ENCODE results near the gene THADA. TPM values are rescaled to one million over a fixed set of nuclear protein-coding genes. Genes with fewer than 3 reads are reported as not detected.

The THADA gene
- total RNA-seq, 1 experiment from 2014 or later: 27.5 TPM

DNA sequence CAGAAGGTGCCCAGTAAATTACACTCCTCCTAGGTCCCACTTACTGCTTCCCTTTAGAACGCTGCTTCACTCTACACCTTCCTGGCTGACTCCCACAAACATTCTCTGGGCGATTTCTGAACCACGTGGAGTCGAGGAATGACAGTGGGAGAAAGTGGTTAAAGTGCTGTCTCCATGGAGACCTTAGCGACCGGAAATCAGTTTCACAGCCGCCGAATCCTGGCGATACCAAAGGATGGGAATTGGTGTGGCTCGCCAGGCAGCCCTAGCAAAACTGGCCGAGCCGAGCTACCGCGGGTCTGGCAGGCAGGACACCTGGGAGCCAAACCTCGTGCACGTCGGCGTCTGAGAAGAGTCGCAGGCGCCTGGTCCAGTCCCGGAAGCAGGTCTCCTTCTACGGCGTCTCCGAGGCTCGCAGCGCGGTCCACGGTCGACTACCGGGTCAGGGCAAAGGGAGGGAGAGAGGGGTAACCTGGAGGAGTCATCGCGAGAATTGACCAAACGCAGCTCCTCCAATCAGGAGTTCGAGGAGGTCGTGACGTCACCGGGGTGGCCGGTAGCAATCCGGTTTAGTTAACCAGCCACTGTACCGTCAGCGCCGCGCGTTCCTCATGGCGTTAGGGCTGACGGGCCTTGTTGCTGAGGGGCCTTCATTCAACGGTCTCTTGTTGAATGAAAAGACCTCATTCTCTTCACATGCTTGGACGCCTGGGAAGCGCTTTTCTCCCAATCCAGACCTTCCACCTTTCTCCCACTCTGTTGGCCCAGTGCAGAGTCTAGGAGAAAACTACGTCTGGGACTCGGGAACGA is at the start of gene THADA (continued):
- TF ChIP-seq, protein P1, sequence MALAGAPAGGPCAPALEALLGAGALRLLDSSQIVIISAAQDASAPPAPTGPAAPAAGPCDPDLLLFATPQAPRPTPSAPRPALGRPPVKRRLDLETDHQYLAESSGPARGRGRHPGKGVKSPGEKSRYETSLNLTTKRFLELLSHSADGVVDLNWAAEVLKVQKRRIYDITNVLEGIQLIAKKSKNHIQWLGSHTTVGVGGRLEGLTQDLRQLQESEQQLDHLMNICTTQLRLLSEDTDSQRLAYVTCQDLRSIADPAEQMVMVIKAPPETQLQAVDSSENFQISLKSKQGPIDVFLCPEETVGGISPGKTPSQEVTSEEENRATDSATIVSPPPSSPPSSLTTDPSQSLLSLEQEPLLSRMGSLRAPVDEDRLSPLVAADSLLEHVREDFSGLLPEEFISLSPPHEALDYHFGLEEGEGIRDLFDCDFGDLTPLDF (CRISPR knock-in tag; IDR thresholded peaks at IDR 0.05): no peak
- TF ChIP-seq, protein P2, sequence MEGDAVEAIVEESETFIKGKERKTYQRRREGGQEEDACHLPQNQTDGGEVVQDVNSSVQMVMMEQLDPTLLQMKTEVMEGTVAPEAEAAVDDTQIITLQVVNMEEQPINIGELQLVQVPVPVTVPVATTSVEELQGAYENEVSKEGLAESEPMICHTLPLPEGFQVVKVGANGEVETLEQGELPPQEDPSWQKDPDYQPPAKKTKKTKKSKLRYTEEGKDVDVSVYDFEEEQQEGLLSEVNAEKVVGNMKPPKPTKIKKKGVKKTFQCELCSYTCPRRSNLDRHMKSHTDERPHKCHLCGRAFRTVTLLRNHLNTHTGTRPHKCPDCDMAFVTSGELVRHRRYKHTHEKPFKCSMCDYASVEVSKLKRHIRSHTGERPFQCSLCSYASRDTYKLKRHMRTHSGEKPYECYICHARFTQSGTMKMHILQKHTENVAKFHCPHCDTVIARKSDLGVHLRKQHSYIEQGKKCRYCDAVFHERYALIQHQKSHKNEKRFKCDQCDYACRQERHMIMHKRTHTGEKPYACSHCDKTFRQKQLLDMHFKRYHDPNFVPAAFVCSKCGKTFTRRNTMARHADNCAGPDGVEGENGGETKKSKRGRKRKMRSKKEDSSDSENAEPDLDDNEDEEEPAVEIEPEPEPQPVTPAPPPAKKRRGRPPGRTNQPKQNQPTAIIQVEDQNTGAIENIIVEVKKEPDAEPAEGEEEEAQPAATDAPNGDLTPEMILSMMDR (IDR thresholded peaks at IDR 0.05): no peak
- TF ChIP-seq, protein P3, sequence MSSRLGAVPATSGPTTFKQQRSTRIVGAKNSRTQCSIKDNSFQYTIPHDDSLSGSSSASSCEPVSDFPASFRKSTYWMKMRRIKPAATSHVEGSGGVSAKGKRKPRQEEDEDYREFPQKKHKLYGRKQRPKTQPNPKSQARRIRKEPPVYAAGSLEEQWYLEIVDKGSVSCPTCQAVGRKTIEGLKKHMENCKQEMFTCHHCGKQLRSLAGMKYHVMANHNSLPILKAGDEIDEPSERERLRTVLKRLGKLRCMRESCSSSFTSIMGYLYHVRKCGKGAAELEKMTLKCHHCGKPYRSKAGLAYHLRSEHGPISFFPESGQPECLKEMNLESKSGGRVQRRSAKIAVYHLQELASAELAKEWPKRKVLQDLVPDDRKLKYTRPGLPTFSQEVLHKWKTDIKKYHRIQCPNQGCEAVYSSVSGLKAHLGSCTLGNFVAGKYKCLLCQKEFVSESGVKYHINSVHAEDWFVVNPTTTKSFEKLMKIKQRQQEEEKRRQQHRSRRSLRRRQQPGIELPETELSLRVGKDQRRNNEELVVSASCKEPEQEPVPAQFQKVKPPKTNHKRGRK (CRISPR knock-in tag; IDR thresholded peaks at IDR 0.05; ENCODE audit: borderline replicate concordance): no peak
- TF ChIP-seq CREM (CRISPR knock-in tag; IDR thresholded peaks at IDR 0.05) (peak; percentile 88; the same call in 1 of the 2 replicates), HMGA2 (CRISPR knock-in tag; IDR thresholded peaks at IDR 0.05) (no peak), OVOL2 (CRISPR knock-in tag; IDR thresholded peaks at IDR 0.05; ENCODE audit: borderline replicate concordance) (no peak)

DNA sequence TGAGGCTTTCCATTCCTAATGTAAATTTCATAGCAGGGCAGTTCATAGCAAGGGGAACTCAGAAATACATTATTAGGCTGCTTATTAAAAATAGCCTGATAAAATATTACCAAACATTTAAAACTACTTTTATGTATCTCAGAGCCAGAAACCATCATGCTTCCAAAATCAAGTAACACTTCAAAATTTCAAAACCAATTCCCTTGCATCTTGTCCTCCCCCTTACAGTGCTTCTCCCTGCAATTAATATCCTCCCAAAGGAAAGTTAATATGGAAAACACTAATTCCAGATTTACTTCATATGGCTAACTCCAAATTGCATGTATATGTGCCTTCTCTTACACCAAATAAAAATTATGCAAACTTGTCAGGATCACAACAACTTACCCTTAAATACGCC is 47.8 kb upstream of the THADA start:
- ChIA-PET POLR2A (no interaction called here), CTCF (no interaction called here)
- TF ChIP-seq ELF4 (CRISPR knock-in tag; IDR thresholded peaks at IDR 0.05; ENCODE audit: low read depth): no peak
- H3K27me3 Mint-ChIP-seq (ENCODE audit: low read depth): peaks cover 4% of the 10 kb centered on the region
- ATAC-seq (no peak), DNase-seq (ENCODE audit: low spot score) (no peak)
- H3K4me1 Mint-ChIP-seq: no peaks in the 10 kb centered on the region
- H3K4me3 Mint-ChIP-seq: no peak overlapping the region
- H3K27ac Mint-ChIP-seq: no peak overlapping the region
- H3K9me3 Mint-ChIP-seq: peaks cover 5% of the 10 kb centered on the region
- peaks cover 4% of the 10 kb centered on the region; the same call in 1 of the 2 replicates for H3K36me3 Mint-ChIP-seq

DNA sequence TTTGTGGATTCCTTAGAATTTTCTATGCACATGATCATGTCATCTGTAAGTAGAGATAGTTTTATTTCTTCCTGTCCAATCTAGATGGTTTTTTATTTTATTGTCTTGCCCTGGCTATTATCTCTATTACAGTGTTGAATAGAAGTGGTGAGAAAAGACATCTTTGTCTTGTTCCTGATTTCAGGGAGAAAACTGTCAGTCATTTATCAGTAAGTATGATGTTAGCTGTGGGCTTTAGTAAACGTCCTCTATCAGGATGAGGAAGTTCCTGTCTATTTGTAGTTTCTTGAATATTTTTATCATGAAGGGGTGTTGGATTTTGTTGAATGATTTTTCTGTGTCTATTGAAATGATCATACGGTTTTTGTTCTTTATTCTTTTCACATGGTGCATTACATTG is 46.5 kb upstream of the THADA start:
- ATAC-seq: no peak
- Mint-ChIP-seq H3K27ac (no peak overlapping the region), H3K4me3 (no peak overlapping the region), H3K36me3 (peaks cover 4% of the 10 kb centered on the region; the same call in 1 of the 2 replicates), H3K4me1 (peaks cover 5% of the 10 kb centered on the region), H3K27me3 (ENCODE audit: low read depth) (peaks cover 13% of the 10 kb centered on the region), H3K9me3 (peaks cover 5% of the 10 kb centered on the region)
- ChIA-PET POLR2A (no interaction called here), CTCF (no interaction called here)
- TF ChIP-seq, protein P4, sequence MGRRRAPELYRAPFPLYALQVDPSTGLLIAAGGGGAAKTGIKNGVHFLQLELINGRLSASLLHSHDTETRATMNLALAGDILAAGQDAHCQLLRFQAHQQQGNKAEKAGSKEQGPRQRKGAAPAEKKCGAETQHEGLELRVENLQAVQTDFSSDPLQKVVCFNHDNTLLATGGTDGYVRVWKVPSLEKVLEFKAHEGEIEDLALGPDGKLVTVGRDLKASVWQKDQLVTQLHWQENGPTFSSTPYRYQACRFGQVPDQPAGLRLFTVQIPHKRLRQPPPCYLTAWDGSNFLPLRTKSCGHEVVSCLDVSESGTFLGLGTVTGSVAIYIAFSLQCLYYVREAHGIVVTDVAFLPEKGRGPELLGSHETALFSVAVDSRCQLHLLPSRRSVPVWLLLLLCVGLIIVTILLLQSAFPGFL (CRISPR knock-in tag; IDR thresholded peaks at IDR 0.05; ENCODE audit: borderline replicate concordance): no peak
- TF ChIP-seq IRF2 (CRISPR knock-in tag; IDR thresholded peaks at IDR 0.05; ENCODE audit: borderline replicate concordance, low read depth) (no peak), FOXJ3 (CRISPR knock-in tag; IDR thresholded peaks at IDR 0.05; ENCODE audit: borderline replicate concordance) (no peak), ZBTB21 (CRISPR knock-in tag; IDR thresholded peaks at IDR 0.05; ENCODE audit: borderline replicate concordance) (no peak)
- TF ChIP-seq, protein P5, sequence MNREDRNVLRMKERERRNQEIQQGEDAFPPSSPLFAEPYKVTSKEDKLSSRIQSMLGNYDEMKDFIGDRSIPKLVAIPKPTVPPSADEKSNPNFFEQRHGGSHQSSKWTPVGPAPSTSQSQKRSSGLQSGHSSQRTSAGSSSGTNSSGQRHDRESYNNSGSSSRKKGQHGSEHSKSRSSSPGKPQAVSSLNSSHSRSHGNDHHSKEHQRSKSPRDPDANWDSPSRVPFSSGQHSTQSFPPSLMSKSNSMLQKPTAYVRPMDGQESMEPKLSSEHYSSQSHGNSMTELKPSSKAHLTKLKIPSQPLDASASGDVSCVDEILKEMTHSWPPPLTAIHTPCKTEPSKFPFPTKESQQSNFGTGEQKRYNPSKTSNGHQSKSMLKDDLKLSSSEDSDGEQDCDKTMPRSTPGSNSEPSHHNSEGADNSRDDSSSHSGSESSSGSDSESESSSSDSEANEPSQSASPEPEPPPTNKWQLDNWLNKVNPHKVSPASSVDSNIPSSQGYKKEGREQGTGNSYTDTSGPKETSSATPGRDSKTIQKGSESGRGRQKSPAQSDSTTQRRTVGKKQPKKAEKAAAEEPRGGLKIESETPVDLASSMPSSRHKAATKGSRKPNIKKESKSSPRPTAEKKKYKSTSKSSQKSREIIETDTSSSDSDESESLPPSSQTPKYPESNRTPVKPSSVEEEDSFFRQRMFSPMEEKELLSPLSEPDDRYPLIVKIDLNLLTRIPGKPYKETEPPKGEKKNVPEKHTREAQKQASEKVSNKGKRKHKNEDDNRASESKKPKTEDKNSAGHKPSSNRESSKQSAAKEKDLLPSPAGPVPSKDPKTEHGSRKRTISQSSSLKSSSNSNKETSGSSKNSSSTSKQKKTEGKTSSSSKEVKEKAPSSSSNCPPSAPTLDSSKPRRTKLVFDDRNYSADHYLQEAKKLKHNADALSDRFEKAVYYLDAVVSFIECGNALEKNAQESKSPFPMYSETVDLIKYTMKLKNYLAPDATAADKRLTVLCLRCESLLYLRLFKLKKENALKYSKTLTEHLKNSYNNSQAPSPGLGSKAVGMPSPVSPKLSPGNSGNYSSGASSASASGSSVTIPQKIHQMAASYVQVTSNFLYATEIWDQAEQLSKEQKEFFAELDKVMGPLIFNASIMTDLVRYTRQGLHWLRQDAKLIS (CRISPR knock-in tag; IDR thresholded peaks at IDR 0.05; ENCODE audit: borderline replicate concordance): no peak
- no peak for DNase-seq (ENCODE audit: low spot score)
